Measurements from ENCODE around the gene DLG2.

Gene DLG2

DNA sequence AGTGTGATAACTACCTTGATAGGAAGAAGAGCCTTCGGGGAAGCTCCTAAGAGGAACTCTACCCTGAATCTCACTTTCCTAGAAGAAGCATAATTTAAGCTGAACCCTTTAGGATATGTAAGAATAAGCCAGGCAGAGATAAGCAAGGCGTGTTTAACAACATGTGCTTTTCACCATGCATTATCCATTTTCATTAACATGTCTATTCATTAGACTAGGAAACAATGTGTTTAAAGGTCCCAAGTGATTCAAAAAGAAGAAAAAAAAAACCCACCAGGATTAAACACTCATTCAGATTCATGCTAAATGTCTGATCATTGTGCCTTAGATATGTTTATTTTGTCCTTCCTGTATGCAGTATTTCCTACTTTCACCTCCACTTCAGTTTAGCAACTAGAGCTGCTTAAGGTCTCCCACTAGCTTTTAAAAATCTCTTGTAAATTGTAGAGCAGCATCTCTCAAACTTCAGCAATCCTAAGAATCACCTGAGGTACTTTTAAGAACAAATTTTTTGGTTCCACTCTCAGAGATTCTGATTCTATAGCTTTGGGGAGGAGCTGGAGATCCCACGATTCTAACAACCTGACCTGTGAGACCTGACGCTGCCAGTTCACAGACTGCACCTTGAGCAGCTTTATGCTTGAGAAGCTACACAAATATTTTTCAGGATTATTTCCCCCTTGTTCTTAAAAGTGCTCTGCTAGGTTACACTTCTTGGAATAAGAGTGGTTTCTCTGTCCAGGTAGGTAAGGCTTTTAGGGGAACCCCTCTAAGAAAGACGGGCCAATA, 1385.6 kb downstream of the DLG2 start:
- H4K20me1 ChIP-seq (ENCODE audit: insufficient read depth, low read length) = no peaks in the 10 kb centered on the region
- no peaks in the 10 kb centered on the region for H3F3A ChIP-seq (ENCODE audit: insufficient read depth, low read length)
- no peak overlapping the region for H3K4me3 ChIP-seq (ENCODE audit: low read depth, low read length, poor library complexity, severe bottlenecking)
- TF ChIP-seq, protein P1, sequence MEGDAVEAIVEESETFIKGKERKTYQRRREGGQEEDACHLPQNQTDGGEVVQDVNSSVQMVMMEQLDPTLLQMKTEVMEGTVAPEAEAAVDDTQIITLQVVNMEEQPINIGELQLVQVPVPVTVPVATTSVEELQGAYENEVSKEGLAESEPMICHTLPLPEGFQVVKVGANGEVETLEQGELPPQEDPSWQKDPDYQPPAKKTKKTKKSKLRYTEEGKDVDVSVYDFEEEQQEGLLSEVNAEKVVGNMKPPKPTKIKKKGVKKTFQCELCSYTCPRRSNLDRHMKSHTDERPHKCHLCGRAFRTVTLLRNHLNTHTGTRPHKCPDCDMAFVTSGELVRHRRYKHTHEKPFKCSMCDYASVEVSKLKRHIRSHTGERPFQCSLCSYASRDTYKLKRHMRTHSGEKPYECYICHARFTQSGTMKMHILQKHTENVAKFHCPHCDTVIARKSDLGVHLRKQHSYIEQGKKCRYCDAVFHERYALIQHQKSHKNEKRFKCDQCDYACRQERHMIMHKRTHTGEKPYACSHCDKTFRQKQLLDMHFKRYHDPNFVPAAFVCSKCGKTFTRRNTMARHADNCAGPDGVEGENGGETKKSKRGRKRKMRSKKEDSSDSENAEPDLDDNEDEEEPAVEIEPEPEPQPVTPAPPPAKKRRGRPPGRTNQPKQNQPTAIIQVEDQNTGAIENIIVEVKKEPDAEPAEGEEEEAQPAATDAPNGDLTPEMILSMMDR (IDR thresholded peaks at IDR 0.05; ENCODE audit: low read length) = no peak
- TF ChIP-seq EZH2 (IDR thresholded peaks at IDR 0.05; ENCODE audit: borderline replicate concordance, low read length) = no peak
- H3K27me3 ChIP-seq (ENCODE audit: insufficient read depth, low read length) = no peaks in the 10 kb centered on the region
- H3K9me3 ChIP-seq (ENCODE audit: low read length) = no peaks in the 10 kb centered on the region
- no peaks in the 10 kb centered on the region for H3K4me1 ChIP-seq (ENCODE audit: insufficient read depth, low read length, severe bottlenecking)
- no peaks in the 10 kb centered on the region for H3K9me2 ChIP-seq (ENCODE audit: low read depth, low read length)
- H3K36me3 ChIP-seq (ENCODE audit: insufficient read depth, low read length) = no peaks in the 10 kb centered on the region
- no peak overlapping the region for H3K9ac ChIP-seq (ENCODE audit: low read length)
- H3K4me2 ChIP-seq (ENCODE audit: low read length) = no peak overlapping the region
- no peak overlapping the region for H2AFZ ChIP-seq (ENCODE audit: low read length)
- no peak overlapping the region for H3K27ac ChIP-seq (ENCODE audit: low read depth, low read length, poor library complexity, severe bottlenecking)
- no peaks in the 10 kb centered on the region for H3K79me2 ChIP-seq (ENCODE audit: insufficient read depth, low read length)

DNA sequence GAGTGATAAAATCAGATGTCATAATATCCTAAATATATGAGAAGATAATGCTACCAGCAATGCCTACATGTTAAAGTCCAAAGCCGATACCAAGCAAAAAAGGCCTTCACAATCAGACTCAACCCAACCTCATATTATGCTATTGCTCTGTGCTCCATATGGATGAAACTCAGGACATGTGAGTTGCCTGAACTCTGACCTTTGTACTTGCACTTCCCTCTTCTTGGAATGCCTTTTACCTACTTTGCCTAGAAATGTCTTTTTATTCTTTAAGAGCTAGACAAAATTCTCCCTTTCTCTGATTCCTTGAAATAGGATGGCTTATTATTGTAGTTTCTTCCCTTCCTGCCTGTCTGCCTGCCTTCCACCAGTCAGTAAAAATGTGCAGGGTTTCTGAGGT, 1386.3 kb downstream of the DLG2 start:
- Histone ChIP-seq H3K27ac (ENCODE audit: low read depth, low read length, poor library complexity, severe bottlenecking) (no peak overlapping the region), H3K9ac (ENCODE audit: low read length) (no peak overlapping the region), H3K4me3 (ENCODE audit: low read depth, low read length, poor library complexity, severe bottlenecking) (no peak overlapping the region), H3K4me2 (ENCODE audit: low read length) (no peak overlapping the region), H3K27me3 (ENCODE audit: insufficient read depth, low read length) (no peaks in the 10 kb centered on the region), H3K9me3 (ENCODE audit: low read length) (no peaks in the 10 kb centered on the region), H3F3A (ENCODE audit: insufficient read depth, low read length) (no peaks in the 10 kb centered on the region), H3K4me1 (ENCODE audit: insufficient read depth, low read length, severe bottlenecking) (no peaks in the 10 kb centered on the region), H3K9me2 (ENCODE audit: low read depth, low read length) (no peaks in the 10 kb centered on the region), H2AFZ (ENCODE audit: low read length) (no peak overlapping the region), H3K36me3 (ENCODE audit: insufficient read depth, low read length) (no peaks in the 10 kb centered on the region), H3K79me2 (ENCODE audit: insufficient read depth, low read length) (no peaks in the 10 kb centered on the region), H4K20me1 (ENCODE audit: insufficient read depth, low read length) (no peaks in the 10 kb centered on the region)
- no peak for TF ChIP-seq EZH2 (IDR thresholded peaks at IDR 0.05; ENCODE audit: borderline replicate concordance, low read length)
- TF ChIP-seq, protein P1 (IDR thresholded peaks at IDR 0.05; ENCODE audit: low read length) = no peak

DNA sequence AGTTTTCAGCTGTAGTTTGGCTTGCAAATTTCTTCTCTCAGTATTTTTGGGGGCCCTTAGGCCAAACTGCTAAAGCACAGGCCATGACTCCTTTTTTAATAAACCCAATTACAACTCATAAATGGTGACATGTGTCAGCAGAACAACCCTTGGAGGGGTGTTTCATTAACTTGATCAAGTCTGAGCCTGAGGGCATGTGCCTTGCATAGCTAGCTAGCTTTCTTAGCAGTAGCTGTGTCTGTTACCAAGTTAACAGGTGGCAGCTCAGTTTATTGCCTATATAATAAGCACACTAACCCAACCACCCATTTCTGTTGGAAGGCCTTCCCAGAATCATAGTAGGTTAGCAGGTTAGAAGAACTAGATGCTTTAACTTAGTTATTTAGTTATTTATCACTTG, 1390.7 kb downstream of the DLG2 start:
- Histone ChIP-seq H3K9me3 (ENCODE audit: low read length) (no peaks in the 10 kb centered on the region), H3K4me1 (ENCODE audit: insufficient read depth, low read length, severe bottlenecking) (no peaks in the 10 kb centered on the region), H3K4me2 (ENCODE audit: low read length) (no peak overlapping the region), H3F3A (ENCODE audit: insufficient read depth, low read length) (no peaks in the 10 kb centered on the region), H3K9ac (ENCODE audit: low read length) (no peak overlapping the region), H3K4me3 (ENCODE audit: low read depth, low read length, poor library complexity, severe bottlenecking) (no peak overlapping the region), H3K27me3 (ENCODE audit: insufficient read depth, low read length) (no peaks in the 10 kb centered on the region), H3K9me2 (ENCODE audit: low read depth, low read length) (no peaks in the 10 kb centered on the region), H2AFZ (ENCODE audit: low read length) (no peak overlapping the region), H3K79me2 (ENCODE audit: insufficient read depth, low read length) (no peaks in the 10 kb centered on the region), H3K36me3 (ENCODE audit: insufficient read depth, low read length) (no peaks in the 10 kb centered on the region), H4K20me1 (ENCODE audit: insufficient read depth, low read length) (no peaks in the 10 kb centered on the region), H3K27ac (ENCODE audit: low read depth, low read length, poor library complexity, severe bottlenecking) (no peak overlapping the region)
- TF ChIP-seq EZH2 (IDR thresholded peaks at IDR 0.05; ENCODE audit: borderline replicate concordance, low read length) = no peak
- TF ChIP-seq, protein P1 (IDR thresholded peaks at IDR 0.05; ENCODE audit: low read length) = no peak

Data from OCI-LY1 (cell line).